AG09309 (cell line): ENCODE data around the gene FAM162A.

Source experiments
- DNase-seq: peaks from one replicate; pipeline ENCODE4 v3.0.0-alpha.2; 2010; ENCODE audit warnings: low read depth
- H3K4me3 ChIP-seq: 2 replicates; pipeline ENCODE4 v1.5.1; 2011; ENCODE audit warnings: mild to moderate bottlenecking, low read depth, low read length, moderate library complexity; ENCODE audit not compliant: control insufficient read depth
- CTCF ChIP-seq: IDR thresholded peaks from 2 replicates; pipeline ENCODE4 v1.5.1; 2011; ENCODE audit warnings: mild to moderate bottlenecking, low read depth, low read length, inconsistent platforms; ENCODE audit not compliant: insufficient read depth, control insufficient read depth; ENCODE audit errors: missing control alignments

FAM162A gene

DNA sequence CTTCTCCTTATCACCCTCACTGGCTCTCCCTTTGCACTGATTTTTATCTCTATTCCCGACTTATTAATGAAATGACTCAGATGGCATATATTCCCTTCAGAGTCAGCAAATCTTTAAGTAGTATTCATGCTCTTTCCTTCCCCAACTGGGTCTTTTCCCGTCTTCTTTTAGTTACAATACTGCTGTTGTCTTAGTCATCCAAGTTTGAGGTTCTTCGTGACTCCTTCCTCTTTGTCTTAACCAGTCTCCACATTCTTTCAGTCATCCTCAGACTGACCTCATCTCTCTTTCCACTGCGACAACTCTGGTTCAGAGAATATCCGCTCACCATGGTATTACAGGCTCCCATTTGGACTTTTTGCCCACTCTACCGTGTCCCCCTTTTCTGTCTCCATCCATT is 19.5 kb downstream of the FAM162A start:
- no peak for DNase-seq
- no peak overlapping the region for H3K4me3 ChIP-seq
- TF ChIP-seq CTCF = no peak

DNA sequence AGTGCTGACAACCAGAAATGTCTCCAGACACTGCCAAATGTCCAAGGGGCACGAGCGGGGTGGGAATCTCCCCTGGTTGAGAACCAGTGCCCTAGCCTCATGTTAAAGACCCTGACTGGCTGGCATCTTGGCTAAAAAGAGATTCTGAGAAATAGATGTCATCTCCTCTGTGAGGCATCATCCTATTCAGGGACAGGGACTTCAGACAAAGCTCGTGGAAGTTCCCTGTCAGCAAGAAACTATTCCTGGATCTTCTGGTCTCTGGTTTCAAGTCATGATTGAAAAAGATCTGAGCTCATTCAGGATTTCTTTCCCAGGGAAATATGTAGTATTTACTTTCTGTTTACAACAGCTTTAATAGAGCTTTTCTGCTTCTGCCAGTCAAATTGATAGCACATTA is 21.0 kb downstream of the FAM162A start:
- TF ChIP-seq CTCF = no peak
- no peak for DNase-seq

DNA sequence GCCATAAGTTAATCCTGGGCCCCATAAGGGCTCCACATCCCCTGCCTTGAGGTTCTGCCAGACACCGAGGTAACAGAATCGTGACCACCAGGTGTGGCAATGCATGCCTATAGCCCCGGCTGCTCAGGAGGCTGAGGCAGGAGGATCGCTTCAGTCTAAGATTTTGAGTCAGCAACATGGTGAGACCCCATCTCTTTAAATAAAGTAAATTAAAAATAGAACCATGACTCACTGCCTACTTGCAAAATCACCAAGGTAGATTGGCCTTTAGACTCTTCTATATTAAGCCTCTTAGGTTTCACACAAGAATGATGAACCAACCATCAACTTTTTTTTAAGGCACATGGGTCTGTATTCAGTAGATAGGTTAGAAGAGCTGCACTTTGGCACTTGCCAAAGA is 22.2 kb downstream of the FAM162A start:
- no peak overlapping the region for H3K4me3 ChIP-seq
- TF ChIP-seq CTCF = no peak
- no peak for DNase-seq

More for the DNA sequence above, 21.0 kb downstream of the FAM162A start:
- H3K4me3 ChIP-seq = no peak overlapping the region

GRCh38 chr3:122407946-122408345 is 24.0 kb downstream of the FAM162A start:
- TF ChIP-seq CTCF = no peak
- no peak overlapping the region for H3K4me3 ChIP-seq
- DNase-seq = no peak

- no peak for TF ChIP-seq CTCF
- DNase-seq = no peak
- no peak overlapping the region for H3K4me3 ChIP-seq
Observed at GRCh38 chr3:122409446-122409845, 25.5 kb downstream of the FAM162A start.

DNA sequence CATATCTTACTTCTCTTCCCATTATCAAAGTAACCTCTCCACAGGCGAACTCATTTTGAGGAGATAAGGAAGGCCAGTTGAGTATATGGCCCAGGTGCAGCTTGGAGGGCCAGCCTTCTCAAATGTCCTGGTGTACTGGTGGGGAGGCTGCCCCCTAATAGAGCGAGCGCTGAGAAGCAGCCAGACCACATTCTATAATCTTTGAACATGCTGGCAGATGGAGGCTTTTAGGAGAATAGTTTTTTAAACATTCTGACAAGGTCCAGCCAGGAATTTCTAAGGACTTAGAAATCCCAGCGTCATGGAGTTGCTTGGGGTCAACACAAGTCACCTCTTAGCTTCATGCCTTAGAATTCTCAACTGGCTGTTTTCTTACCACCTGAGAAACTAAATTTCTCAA is 26.1 kb downstream of the FAM162A start:
- TF ChIP-seq CTCF = no peak
- no peak overlapping the region for H3K4me3 ChIP-seq
- DNase-seq = no peak

GRCh38 chr3:122410639-122411038 is 26.7 kb downstream of the FAM162A start:
- no peak overlapping the region for H3K4me3 ChIP-seq
- no peak for TF ChIP-seq CTCF
- DNase-seq = no peak
